Transverse colon (tissue), 4 donors: ENCODE measurements around the gene SHC3.

Source experiments
- CTCF ChIP-seq, 5 experiments: fragments of 200-600 bp in 3 of 5; fragments of 450-650 bp in 2 of 5; sonication (generic) in 3 of 5; IDR thresholded peaks; 1 replicate in 2 of 5; 2 replicates in 3 of 5; pipeline ENCODE4 v1.5.1; 2016 to 2017; ENCODE audit warnings: antibody characterized with exemption in 5 of 5, inconsistent platforms in 3 of 5, mild to moderate bottlenecking in 2 of 5, moderate library complexity in 1 of 5
- EP300 ChIP-seq: sonication (generic); formaldehyde crosslinking; IDR thresholded peaks from one replicate; pipeline ENCODE4 v1.6.1; 2017; ENCODE audit warnings: antibody characterized with exemption, low read depth
- POLR2A ChIP-seq: fragments of 450-650 bp; IDR thresholded peaks from one replicate; pipeline ENCODE4 v1.6.1; 2016; ENCODE audit warnings: antibody characterized with exemption, mild to moderate bottlenecking, moderate library complexity
- POLR2AphosphoS5 ChIP-seq, 3 donors: sonication (generic); formaldehyde crosslinking; IDR thresholded peaks; one replicate each; pipeline ENCODE4 v1.6.1; 2016; ENCODE audit warnings: antibody characterized with exemption in 3 of 3

GRCh38 chr9:89113851-89114250 lies 64.8 kb downstream of the SHC3 start:
- no peak for TF ChIP-seq EP300
- no peak for TF ChIP-seq CTCF (IDR thresholded peaks at IDR 0.05)
- TF ChIP-seq POLR2A = no peak
- TF ChIP-seq POLR2AphosphoS5 (IDR thresholded peaks at IDR 0.05) = no peak
